Measurements from ENCODE around the gene THAP6. TPM values are rescaled to one million over a fixed set of nuclear protein-coding genes. Genes with fewer than 3 reads are reported as not detected.

The THAP6 gene
- total RNA-seq, 1 donor from 2014 or later: 2.4 TPM

- peak in 1 of 3 experiments; percentile 52 for TF ChIP-seq CTCF (IDR thresholded peaks at IDR 0.05)
- Histone ChIP-seq H3K4me1 (no peaks in the 10 kb centered on the region), H3K27ac (peak overlapping the region in 1 of 2 donors; percentile 19), H3K27me3 (no peaks in the 10 kb centered on the region), H3K4me3 (no peak overlapping the region), H3K9me3 (no peaks in the 10 kb centered on the region), H3K36me3 (peaks cover 30 to 35% of the 10 kb centered on the region in 2 donors)
- intact Hi-C loops (cut with DNase I): loop anchor here (5.0 kb wide), 1 partner anchor 558 kb away; the partner anchor contains the start of gene PARM1
- no peak for DNase-seq (ENCODE audit: low spot score in 2 of 2)
Measured at GRCh38 chr4:75490155-75490554, 24.1 kb upstream of the THAP6 start.

- Histone ChIP-seq H3K9me3 (no peaks in the 10 kb centered on the region), H3K36me3 (peaks cover 20 to 25% of the 10 kb centered on the region in 2 donors), H3K27ac (peak overlapping the region in 1 of 2 donors; percentile 26), H3K4me1 (no peaks in the 10 kb centered on the region), H3K4me3 (no peak overlapping the region), H3K27me3 (no peaks in the 10 kb centered on the region)
- TF ChIP-seq CTCF (IDR thresholded peaks at IDR 0.05): no peak
- no peak for DNase-seq (ENCODE audit: low spot score in 2 of 2)
- intact Hi-C loops (cut with DNase I): loop anchor here (2.0 to 5.0 kb wide), 2 partner anchors 20 to 562 kb away; partner anchors contain the start of genes PARM1, RCHY1 and THAP6
Measured at GRCh38 chr4:75494563-75494962, 19.7 kb upstream of the THAP6 start.

- Histone ChIP-seq H3K27ac (peak overlapping the region in 1 of 2 donors; percentile 32), H3K9me3 (no peaks in the 10 kb centered on the region), H3K4me1 (no peaks in the 10 kb centered on the region), H3K27me3 (no peaks in the 10 kb centered on the region), H3K4me3 (no peak overlapping the region), H3K36me3 (peaks cover 18 to 25% of the 10 kb centered on the region in 2 donors)
- DNase-seq (ENCODE audit: low spot score in 2 of 2): no peak
- TF ChIP-seq CTCF (IDR thresholded peaks at IDR 0.05): no peak
- intact Hi-C loops (cut with DNase I): loop anchor here (2.0 to 5.0 kb wide), 2 partner anchors 19 to 1333 kb away; partner anchors contain the start of genes RCHY1 and THAP6
Measured at GRCh38 chr4:75495476-75495875, 18.8 kb upstream of the THAP6 start.

GRCh38 chr4:75496406-75496805 is 17.9 kb upstream of the THAP6 start:
- no peak overlapping the region for H3K4me3 ChIP-seq
- no peak for TF ChIP-seq CTCF (IDR thresholded peaks at IDR 0.05)
- no peak overlapping the region for H3K27ac ChIP-seq
- H3K9me3 ChIP-seq: no peaks in the 10 kb centered on the region
- H3K4me1 ChIP-seq: no peaks in the 10 kb centered on the region
- no peak for DNase-seq (ENCODE audit: low spot score in 2 of 2)
- H3K36me3 ChIP-seq: peaks cover 11 to 32% of the 10 kb centered on the region in 2 donors
- no peaks in the 10 kb centered on the region for H3K27me3 ChIP-seq
- intact Hi-C loops (cut with DNase I): loop anchor here (5.0 kb wide), 1 partner anchor 1334 kb away; no protein-coding TSS in a partner anchor

- Histone ChIP-seq H3K27me3 (no peaks in the 10 kb centered on the region), H3K9me3 (no peaks in the 10 kb centered on the region), H3K4me3 (no peak overlapping the region), H3K36me3 (peaks cover 7 to 33% of the 10 kb centered on the region in 2 donors), H3K4me1 (no peaks in the 10 kb centered on the region), H3K27ac (no peak overlapping the region)
- no peak for DNase-seq (ENCODE audit: low spot score in 2 of 2)
- TF ChIP-seq CTCF (IDR thresholded peaks at IDR 0.05): no peak
- intact Hi-C loops (cut with DNase I): loop anchor here (5.0 kb wide), 1 partner anchor 1335 kb away; no protein-coding TSS in a partner anchor
Measured at GRCh38 chr4:75497133-75497532, 17.1 kb upstream of the THAP6 start.
